Measurements from ENCODE around the gene IL4R. TPM values are rescaled to one million over a fixed set of nuclear protein-coding genes. Genes with fewer than 3 reads are reported as not detected.

Gene IL4R
- total and polyA plus RNA-seq, 2 experiments from 2014 or later = 6.4 to 17.6 TPM

DNA sequence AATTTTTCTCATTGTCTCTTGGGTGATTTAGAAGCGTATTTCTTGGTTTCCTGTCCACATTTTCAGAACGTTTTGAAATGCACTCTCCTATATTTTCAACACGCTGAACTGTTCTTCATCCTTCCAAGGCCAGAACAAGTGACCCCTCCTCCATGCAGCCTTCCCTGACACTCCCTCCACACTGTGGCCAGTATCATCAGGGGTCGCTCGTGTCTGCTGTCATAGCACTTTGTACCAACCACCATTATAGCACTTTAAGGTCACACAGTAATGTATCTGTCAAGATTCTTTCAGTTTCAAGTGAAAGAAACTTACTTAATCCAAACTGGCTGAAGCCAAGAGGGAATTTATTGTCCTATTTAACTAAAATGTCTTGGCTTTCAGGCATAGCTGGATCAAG, 70.7 kb downstream of the IL4R start:
- Histone ChIP-seq H3K4me3 (no peak overlapping the region), H3K27me3 (ENCODE audit: insufficient read depth) (no peaks in the 10 kb centered on the region), H3K27ac (ENCODE audit: low read depth) (no peak overlapping the region), H4K20me1 (replicated peaks; ENCODE audit: insufficient read depth) (no peaks in the 10 kb centered on the region), H3F3A (replicated peaks; ENCODE audit: low read depth) (no peaks in the 10 kb centered on the region), H2AFZ (no peak overlapping the region), H3K4me1 (ENCODE audit: insufficient read depth) (no peaks in the 10 kb centered on the region), H3K9me2 (ENCODE audit: insufficient read depth) (no peaks in the 10 kb centered on the region), H3K79me2 (replicated peaks; ENCODE audit: insufficient read depth) (no peaks in the 10 kb centered on the region), H3K4me2 (no peak overlapping the region), H3K36me3 (ENCODE audit: insufficient read depth) (no peaks in the 10 kb centered on the region)
- no peak for DNase-seq (ENCODE audit: low spot score)
- Mint-ChIP-seq H3K9me3 (peaks cover 12% of the 10 kb centered on the region; the same call in 2 of the 3 replicates), H3K27ac (no peak overlapping the region), H3K4me1 (no peaks in the 10 kb centered on the region), H3K36me3 (ENCODE audit: low read depth) (no peaks in the 10 kb centered on the region; the same call in 2 of the 3 replicates), H3K4me3 (no peak overlapping the region), H3K27me3 (ENCODE audit: insufficient read depth, low read depth, poor library complexity) (peaks cover 2% of the 10 kb centered on the region)
- no peak for TF ChIP-seq NANOG (IDR thresholded peaks at IDR 0.05; ENCODE audit: borderline replicate concordance)
- TF ChIP-seq CREB1 (CRISPR knock-in tag; IDR thresholded peaks at IDR 0.05; ENCODE audit: low read depth) = no peak
- no peak for TF ChIP-seq ZNF331 (CRISPR knock-in tag; IDR thresholded peaks at IDR 0.05; ENCODE audit: low read depth)
- no peak for TF ChIP-seq POLR2AphosphoS5 (IDR thresholded peaks at IDR 0.05; ENCODE audit: low read depth)
- TF ChIP-seq EZH2phosphoT487 (IDR thresholded peaks at IDR 0.05; ENCODE audit: unreplicated experiment) = no peak
- TF ChIP-seq, protein P1, sequence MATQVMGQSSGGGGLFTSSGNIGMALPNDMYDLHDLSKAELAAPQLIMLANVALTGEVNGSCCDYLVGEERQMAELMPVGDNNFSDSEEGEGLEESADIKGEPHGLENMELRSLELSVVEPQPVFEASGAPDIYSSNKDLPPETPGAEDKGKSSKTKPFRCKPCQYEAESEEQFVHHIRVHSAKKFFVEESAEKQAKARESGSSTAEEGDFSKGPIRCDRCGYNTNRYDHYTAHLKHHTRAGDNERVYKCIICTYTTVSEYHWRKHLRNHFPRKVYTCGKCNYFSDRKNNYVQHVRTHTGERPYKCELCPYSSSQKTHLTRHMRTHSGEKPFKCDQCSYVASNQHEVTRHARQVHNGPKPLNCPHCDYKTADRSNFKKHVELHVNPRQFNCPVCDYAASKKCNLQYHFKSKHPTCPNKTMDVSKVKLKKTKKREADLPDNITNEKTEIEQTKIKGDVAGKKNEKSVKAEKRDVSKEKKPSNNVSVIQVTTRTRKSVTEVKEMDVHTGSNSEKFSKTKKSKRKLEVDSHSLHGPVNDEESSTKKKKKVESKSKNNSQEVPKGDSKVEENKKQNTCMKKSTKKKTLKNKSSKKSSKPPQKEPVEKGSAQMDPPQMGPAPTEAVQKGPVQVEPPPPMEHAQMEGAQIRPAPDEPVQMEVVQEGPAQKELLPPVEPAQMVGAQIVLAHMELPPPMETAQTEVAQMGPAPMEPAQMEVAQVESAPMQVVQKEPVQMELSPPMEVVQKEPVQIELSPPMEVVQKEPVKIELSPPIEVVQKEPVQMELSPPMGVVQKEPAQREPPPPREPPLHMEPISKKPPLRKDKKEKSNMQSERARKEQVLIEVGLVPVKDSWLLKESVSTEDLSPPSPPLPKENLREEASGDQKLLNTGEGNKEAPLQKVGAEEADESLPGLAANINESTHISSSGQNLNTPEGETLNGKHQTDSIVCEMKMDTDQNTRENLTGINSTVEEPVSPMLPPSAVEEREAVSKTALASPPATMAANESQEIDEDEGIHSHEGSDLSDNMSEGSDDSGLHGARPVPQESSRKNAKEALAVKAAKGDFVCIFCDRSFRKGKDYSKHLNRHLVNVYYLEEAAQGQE (IDR thresholded peaks at IDR 0.05; ENCODE audit: unreplicated experiment) = no peak
- TF ChIP-seq, protein P2, sequence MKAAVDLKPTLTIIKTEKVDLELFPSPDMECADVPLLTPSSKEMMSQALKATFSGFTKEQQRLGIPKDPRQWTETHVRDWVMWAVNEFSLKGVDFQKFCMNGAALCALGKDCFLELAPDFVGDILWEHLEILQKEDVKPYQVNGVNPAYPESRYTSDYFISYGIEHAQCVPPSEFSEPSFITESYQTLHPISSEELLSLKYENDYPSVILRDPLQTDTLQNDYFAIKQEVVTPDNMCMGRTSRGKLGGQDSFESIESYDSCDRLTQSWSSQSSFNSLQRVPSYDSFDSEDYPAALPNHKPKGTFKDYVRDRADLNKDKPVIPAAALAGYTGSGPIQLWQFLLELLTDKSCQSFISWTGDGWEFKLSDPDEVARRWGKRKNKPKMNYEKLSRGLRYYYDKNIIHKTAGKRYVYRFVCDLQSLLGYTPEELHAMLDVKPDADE (IDR thresholded peaks at IDR 0.05) = no peak
- ATAC-seq = no peak

DNA sequence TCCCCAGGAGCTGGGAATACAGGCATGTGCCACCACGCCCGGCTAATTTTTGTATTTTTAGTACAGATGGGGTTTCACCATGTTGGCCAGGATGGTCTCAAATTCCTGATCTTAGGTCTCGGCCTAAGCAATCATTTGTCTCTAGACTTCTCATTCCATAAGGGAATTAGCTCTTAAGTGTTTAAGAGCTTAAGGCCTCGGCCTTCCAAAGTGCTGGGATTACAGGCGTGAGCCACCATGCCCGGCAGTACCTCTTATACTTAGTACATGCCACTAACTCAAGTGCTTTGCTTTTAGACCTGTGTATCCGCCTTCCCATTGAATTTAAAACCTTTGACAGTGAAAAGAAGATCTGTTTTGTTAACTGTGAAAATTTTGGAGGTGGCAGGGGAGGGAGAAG, 71.6 kb downstream of the IL4R start:
- no peak for ATAC-seq
- peaks cover 12% of the 10 kb centered on the region; the same call in 2 of the 3 replicates for H3K9me3 Mint-ChIP-seq
- no peaks in the 10 kb centered on the region for H3K4me1 Mint-ChIP-seq
- no peaks in the 10 kb centered on the region for H4K20me1 ChIP-seq (replicated peaks; ENCODE audit: insufficient read depth)
- H2AFZ ChIP-seq = no peak overlapping the region
- no peaks in the 10 kb centered on the region for H3F3A ChIP-seq (replicated peaks; ENCODE audit: low read depth)
- no peak overlapping the region for H3K4me2 ChIP-seq
- no peak for DNase-seq (ENCODE audit: low spot score)
- no peaks in the 10 kb centered on the region for H3K4me1 ChIP-seq (ENCODE audit: insufficient read depth)
- H3K27ac ChIP-seq (ENCODE audit: low read depth) = no peak overlapping the region
- no peaks in the 10 kb centered on the region for H3K9me2 ChIP-seq (ENCODE audit: insufficient read depth)
- no peaks in the 10 kb centered on the region; the same call in 2 of the 3 replicates for H3K36me3 Mint-ChIP-seq (ENCODE audit: low read depth)
- H3K4me3 Mint-ChIP-seq = no peak overlapping the region
- no peak overlapping the region for H3K27ac Mint-ChIP-seq
- no peaks in the 10 kb centered on the region for H3K79me2 ChIP-seq (replicated peaks; ENCODE audit: insufficient read depth)
- no peak for TF ChIP-seq NANOG (IDR thresholded peaks at IDR 0.05; ENCODE audit: borderline replicate concordance)
- no peak for TF ChIP-seq EZH2phosphoT487 (IDR thresholded peaks at IDR 0.05; ENCODE audit: unreplicated experiment)
- TF ChIP-seq, protein P3, sequence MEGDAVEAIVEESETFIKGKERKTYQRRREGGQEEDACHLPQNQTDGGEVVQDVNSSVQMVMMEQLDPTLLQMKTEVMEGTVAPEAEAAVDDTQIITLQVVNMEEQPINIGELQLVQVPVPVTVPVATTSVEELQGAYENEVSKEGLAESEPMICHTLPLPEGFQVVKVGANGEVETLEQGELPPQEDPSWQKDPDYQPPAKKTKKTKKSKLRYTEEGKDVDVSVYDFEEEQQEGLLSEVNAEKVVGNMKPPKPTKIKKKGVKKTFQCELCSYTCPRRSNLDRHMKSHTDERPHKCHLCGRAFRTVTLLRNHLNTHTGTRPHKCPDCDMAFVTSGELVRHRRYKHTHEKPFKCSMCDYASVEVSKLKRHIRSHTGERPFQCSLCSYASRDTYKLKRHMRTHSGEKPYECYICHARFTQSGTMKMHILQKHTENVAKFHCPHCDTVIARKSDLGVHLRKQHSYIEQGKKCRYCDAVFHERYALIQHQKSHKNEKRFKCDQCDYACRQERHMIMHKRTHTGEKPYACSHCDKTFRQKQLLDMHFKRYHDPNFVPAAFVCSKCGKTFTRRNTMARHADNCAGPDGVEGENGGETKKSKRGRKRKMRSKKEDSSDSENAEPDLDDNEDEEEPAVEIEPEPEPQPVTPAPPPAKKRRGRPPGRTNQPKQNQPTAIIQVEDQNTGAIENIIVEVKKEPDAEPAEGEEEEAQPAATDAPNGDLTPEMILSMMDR (conservative IDR thresholded peaks at IDR 0.05; ENCODE audit: low read depth in 2 of 2) = no peak
- no peak for TF ChIP-seq POLR2AphosphoS5 (IDR thresholded peaks at IDR 0.05; ENCODE audit: low read depth)
- TF ChIP-seq STAT1 (IDR thresholded peaks at IDR 0.05; ENCODE audit: unreplicated experiment) = no peak
- no peak overlapping the region for H3K4me3 ChIP-seq
- H3K27me3 Mint-ChIP-seq (ENCODE audit: insufficient read depth, low read depth, poor library complexity) = peaks cover 2% of the 10 kb centered on the region
- no peaks in the 10 kb centered on the region for H3K27me3 ChIP-seq (ENCODE audit: insufficient read depth)
- no peaks in the 10 kb centered on the region for H3K36me3 ChIP-seq (ENCODE audit: insufficient read depth)

Data from GM23338 (cell line).